Measurements from ENCODE around the gene FBXW8.

The FBXW8 gene

GRCh38 chr12:116891019-116891418 is 19.7 kb upstream of the FBXW8 start:
- Histone ChIP-seq H3K9me3 (ENCODE audit: control insufficient read depth, low read length) (peaks cover 5% of the 10 kb centered on the region), H3K36me3 (ENCODE audit: control insufficient read depth, insufficient read depth, low read length, severe bottlenecking) (no peaks in the 10 kb centered on the region), H3K4me1 (ENCODE audit: control insufficient read depth, insufficient read depth, low read length) (peaks cover 2% of the 10 kb centered on the region), H3K4me3 (ENCODE audit: low read length) (no peak overlapping the region), H3K9ac (ENCODE audit: low read length) (no peak overlapping the region), H3K27me3 (replicated peaks; ENCODE audit: control insufficient read depth, insufficient read depth, low read length) (peaks cover 17% of the 10 kb centered on the region)
- no peak for DNase-seq (ENCODE audit: low read depth)

DNA sequence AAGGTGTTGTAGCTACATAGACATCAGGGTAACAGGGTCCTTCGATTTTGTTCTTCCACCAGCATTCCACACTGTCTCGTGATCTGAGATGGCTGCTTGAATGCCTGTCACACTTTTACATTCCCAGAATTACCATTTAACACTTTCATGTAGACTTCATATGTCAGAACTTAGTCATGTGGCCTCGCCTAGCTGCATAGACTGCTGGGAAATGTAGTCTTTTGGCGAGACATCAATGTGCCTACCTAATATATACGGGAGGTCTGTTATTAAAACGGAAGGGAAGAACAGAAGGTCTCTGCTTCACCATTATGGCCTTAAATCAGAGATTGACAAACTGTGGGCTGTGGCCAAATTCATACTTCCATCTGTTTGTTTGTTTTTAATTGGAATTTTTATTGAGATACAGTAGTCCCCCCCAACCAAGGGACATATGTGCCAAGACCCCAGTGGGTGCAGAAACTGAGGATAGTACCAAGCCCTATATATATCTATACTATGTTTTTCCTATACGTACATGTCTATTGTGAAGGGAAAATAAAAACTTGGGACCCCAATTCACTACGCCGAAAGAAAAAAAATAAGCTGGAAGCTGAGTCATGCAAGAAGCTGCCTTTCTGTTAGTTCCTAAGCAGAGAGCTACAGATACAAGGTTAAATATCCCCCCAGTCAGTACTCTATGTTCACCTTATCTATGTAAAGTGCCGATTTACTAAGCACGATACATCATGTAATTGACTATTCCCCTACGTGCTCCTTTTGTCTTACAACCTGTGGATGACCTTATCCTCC is 18.2 kb upstream of the FBXW8 start:
- no peaks in the 10 kb centered on the region for H3K36me3 ChIP-seq (ENCODE audit: control insufficient read depth, insufficient read depth, low read length, severe bottlenecking)
- no peak overlapping the region for H3K4me3 ChIP-seq (ENCODE audit: low read length)
- no peak overlapping the region for H3K9ac ChIP-seq (ENCODE audit: low read length)
- H3K4me1 ChIP-seq (ENCODE audit: control insufficient read depth, insufficient read depth, low read length): peaks cover 2% of the 10 kb centered on the region
- H3K9me3 ChIP-seq (ENCODE audit: control insufficient read depth, low read length): peaks cover 8% of the 10 kb centered on the region
- DNase-seq (ENCODE audit: low read depth): no peak
- peaks cover 18% of the 10 kb centered on the region for H3K27me3 ChIP-seq (replicated peaks; ENCODE audit: control insufficient read depth, insufficient read depth, low read length)

DNA sequence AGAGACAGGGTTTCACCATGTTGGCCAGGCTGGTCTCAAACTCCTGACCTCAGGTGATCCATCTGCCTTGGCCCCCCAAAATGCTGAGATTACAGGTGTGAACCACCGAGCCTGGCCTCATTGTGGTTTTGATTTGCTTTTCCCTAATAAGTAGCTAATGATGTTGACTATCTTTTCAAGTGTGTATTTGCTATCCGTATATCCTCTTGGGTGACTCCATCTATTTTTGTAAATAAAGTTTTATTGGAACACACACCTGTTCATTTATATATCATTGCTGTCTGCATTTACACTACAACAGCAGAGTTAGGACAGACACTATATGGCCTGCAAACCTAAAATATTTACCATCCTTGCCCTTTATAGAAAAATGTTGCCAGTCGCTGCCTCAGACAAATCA is 15.8 kb upstream of the FBXW8 start:
- H3K9me3 ChIP-seq (ENCODE audit: control insufficient read depth, low read length): peaks cover 12% of the 10 kb centered on the region
- no peak overlapping the region for H3K9ac ChIP-seq (ENCODE audit: low read length)
- H3K4me1 ChIP-seq (ENCODE audit: control insufficient read depth, insufficient read depth, low read length): peaks cover 2% of the 10 kb centered on the region
- H3K4me3 ChIP-seq (ENCODE audit: low read length): no peak overlapping the region
- H3K36me3 ChIP-seq (ENCODE audit: control insufficient read depth, insufficient read depth, low read length, severe bottlenecking): no peaks in the 10 kb centered on the region
- H3K27me3 ChIP-seq (replicated peaks; ENCODE audit: control insufficient read depth, insufficient read depth, low read length): peaks cover 37% of the 10 kb centered on the region
- DNase-seq (ENCODE audit: low read depth): no peak

- Histone ChIP-seq H3K4me1 (ENCODE audit: control insufficient read depth, insufficient read depth, low read length) (peaks cover 2% of the 10 kb centered on the region), H3K9ac (ENCODE audit: low read length) (no peak overlapping the region), H3K9me3 (ENCODE audit: control insufficient read depth, low read length) (peaks cover 6% of the 10 kb centered on the region), H3K36me3 (ENCODE audit: control insufficient read depth, insufficient read depth, low read length, severe bottlenecking) (no peaks in the 10 kb centered on the region), H3K4me3 (ENCODE audit: low read length) (no peak overlapping the region), H3K27me3 (replicated peaks; ENCODE audit: control insufficient read depth, insufficient read depth, low read length) (peaks cover 41% of the 10 kb centered on the region)
- DNase-seq (ENCODE audit: low read depth): no peak
Observed at GRCh38 chr12:116896411-116896924, 14.3 kb upstream of the FBXW8 start.

DNA sequence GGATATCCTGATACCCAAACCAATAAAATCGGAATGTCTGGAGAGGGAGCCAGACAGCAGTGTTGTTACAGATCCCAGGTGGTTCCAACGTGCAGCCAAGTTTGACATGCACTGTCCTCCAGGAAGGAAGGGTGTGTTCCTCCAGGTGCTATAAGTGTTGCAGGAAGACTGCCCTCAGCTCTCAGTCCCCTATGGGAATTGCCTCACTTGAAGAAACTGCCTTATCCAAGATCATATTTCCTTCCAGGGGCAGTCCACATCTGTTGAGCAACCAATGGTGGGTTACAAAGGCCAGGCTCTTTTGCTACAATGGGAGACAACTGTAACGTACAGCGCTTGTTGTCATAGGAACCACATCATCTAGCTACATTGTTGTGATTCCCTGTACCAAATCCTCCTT is 13.3 kb upstream of the FBXW8 start:
- Histone ChIP-seq H3K9ac (ENCODE audit: low read length) (no peak overlapping the region), H3K36me3 (ENCODE audit: control insufficient read depth, insufficient read depth, low read length, severe bottlenecking) (no peaks in the 10 kb centered on the region), H3K27me3 (replicated peaks; ENCODE audit: control insufficient read depth, insufficient read depth, low read length) (peaks cover 46% of the 10 kb centered on the region), H3K9me3 (ENCODE audit: control insufficient read depth, low read length) (peaks cover 6% of the 10 kb centered on the region), H3K4me1 (ENCODE audit: control insufficient read depth, insufficient read depth, low read length) (peaks cover 2% of the 10 kb centered on the region), H3K4me3 (ENCODE audit: low read length) (no peak overlapping the region)
- DNase-seq (ENCODE audit: low read depth): no peak

GRCh38 chr12:116898669-116899068 is 12.1 kb upstream of the FBXW8 start:
- Histone ChIP-seq H3K4me1 (ENCODE audit: control insufficient read depth, insufficient read depth, low read length) (peaks cover 2% of the 10 kb centered on the region), H3K36me3 (ENCODE audit: control insufficient read depth, insufficient read depth, low read length, severe bottlenecking) (no peaks in the 10 kb centered on the region), H3K9me3 (ENCODE audit: control insufficient read depth, low read length) (peaks cover 6% of the 10 kb centered on the region), H3K9ac (ENCODE audit: low read length) (no peak overlapping the region), H3K27me3 (replicated peaks; ENCODE audit: control insufficient read depth, insufficient read depth, low read length) (peaks cover 46% of the 10 kb centered on the region), H3K4me3 (ENCODE audit: low read length) (no peak overlapping the region)
- no peak for DNase-seq (ENCODE audit: low read depth)

DNA sequence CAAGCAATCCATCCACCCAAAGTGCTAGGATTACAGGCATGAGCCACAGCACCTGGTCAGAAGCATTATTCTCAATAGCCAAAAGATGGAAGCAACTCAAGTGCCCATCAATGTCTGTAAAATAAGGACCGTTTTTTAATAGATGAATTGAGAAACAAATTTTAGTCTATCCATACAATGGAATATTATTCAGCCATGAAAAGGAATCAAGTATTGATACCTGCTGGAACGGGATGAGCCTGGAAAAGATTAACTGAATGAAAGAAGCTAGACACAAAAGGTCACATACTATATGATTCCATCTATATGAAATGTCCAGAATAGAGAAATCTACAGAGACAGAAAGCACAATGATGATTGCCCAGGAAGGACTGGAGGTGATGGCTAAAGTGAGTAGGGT is 9.1 kb upstream of the FBXW8 start:
- Histone ChIP-seq H3K4me1 (ENCODE audit: control insufficient read depth, insufficient read depth, low read length) (no peaks in the 10 kb centered on the region), H3K4me3 (ENCODE audit: low read length) (no peak overlapping the region), H3K27me3 (replicated peaks; ENCODE audit: control insufficient read depth, insufficient read depth, low read length) (peaks cover 45% of the 10 kb centered on the region), H3K9me3 (ENCODE audit: control insufficient read depth, low read length) (peaks cover 6% of the 10 kb centered on the region), H3K36me3 (ENCODE audit: control insufficient read depth, insufficient read depth, low read length, severe bottlenecking) (no peaks in the 10 kb centered on the region), H3K9ac (ENCODE audit: low read length) (no peak overlapping the region)
- DNase-seq (ENCODE audit: low read depth): no peak

DNA sequence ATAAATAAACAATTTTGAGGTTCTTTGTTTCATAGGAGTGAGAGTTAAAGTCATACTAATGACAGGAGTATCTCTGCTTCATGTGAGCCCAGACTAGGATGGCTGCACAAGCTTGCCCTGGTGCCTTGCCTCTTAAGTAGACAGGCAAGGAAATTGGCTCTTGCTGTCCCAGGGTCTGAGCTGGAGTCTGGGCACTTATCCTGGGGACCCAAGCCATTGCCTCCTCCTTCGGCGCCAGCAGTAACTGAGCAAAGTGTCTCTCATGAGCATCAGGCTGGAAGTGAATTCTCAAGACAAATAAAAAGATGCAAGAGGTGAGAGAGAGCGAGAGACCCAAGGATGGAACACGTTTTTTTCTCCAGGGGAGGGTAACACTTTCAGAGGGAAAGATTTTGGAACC is 6.9 kb upstream of the FBXW8 start:
- Histone ChIP-seq H3K36me3 (ENCODE audit: control insufficient read depth, insufficient read depth, low read length, severe bottlenecking) (no peaks in the 10 kb centered on the region), H3K9ac (ENCODE audit: low read length) (no peak overlapping the region), H3K27me3 (replicated peaks; ENCODE audit: control insufficient read depth, insufficient read depth, low read length) (peaks cover 34% of the 10 kb centered on the region), H3K4me3 (ENCODE audit: low read length) (no peak overlapping the region), H3K9me3 (ENCODE audit: control insufficient read depth, low read length) (no peaks in the 10 kb centered on the region), H3K4me1 (ENCODE audit: control insufficient read depth, insufficient read depth, low read length) (no peaks in the 10 kb centered on the region)
- no peak for DNase-seq (ENCODE audit: low read depth)

DNA sequence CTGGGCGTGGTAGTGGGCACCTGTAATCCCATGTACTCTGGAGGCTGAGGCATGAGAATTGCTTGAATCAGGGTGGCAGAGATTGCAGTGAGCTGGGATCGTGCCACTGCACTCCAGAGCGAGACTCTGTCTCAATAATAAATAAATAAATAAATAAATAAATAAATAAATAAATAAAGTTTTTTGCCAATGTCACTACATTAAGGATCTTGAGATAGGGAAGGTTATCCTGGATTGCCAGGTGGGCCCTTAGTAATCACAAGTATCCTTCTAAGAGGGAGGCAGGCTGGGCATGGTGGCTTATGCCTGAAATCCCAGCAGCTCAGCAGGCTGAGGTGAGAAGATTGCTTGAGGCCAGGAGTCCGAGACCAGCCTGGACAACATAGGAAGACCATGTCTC is 4.5 kb upstream of the FBXW8 start:
- H3K4me3 ChIP-seq (ENCODE audit: low read length): no peak overlapping the region
- no peaks in the 10 kb centered on the region for H3K9me3 ChIP-seq (ENCODE audit: control insufficient read depth, low read length)
- H3K27me3 ChIP-seq (replicated peaks; ENCODE audit: control insufficient read depth, insufficient read depth, low read length): peaks cover 14% of the 10 kb centered on the region
- H3K36me3 ChIP-seq (ENCODE audit: control insufficient read depth, insufficient read depth, low read length, severe bottlenecking): no peaks in the 10 kb centered on the region
- no peak for DNase-seq (ENCODE audit: low read depth)
- no peaks in the 10 kb centered on the region for H3K4me1 ChIP-seq (ENCODE audit: control insufficient read depth, insufficient read depth, low read length)
- H3K9ac ChIP-seq (ENCODE audit: low read length): no peak overlapping the region

GRCh38 chr12:116910280-116910644 is 488 bp upstream of the FBXW8 start:
- Histone ChIP-seq H3K4me1 (ENCODE audit: control insufficient read depth, insufficient read depth, low read length) (peaks cover 6% of the 10 kb centered on the region), H3K27me3 (replicated peaks; ENCODE audit: control insufficient read depth, insufficient read depth, low read length) (peaks cover 4% of the 10 kb centered on the region), H3K4me3 (ENCODE audit: low read length) (peak overlapping the region; percentile 87), H3K9me3 (ENCODE audit: control insufficient read depth, low read length) (no peaks in the 10 kb centered on the region), H3K36me3 (ENCODE audit: control insufficient read depth, insufficient read depth, low read length, severe bottlenecking) (no peaks in the 10 kb centered on the region), H3K9ac (ENCODE audit: low read length) (peak overlapping the region; percentile 93)
- DNase-seq (ENCODE audit: low read depth): no peak

GRCh38 chr12:116915326-116915725 is 4.6 kb downstream of the FBXW8 start:
- Histone ChIP-seq H3K27me3 (replicated peaks; ENCODE audit: control insufficient read depth, insufficient read depth, low read length) (no peaks in the 10 kb centered on the region), H3K4me3 (ENCODE audit: low read length) (no peak overlapping the region), H3K36me3 (ENCODE audit: control insufficient read depth, insufficient read depth, low read length, severe bottlenecking) (no peaks in the 10 kb centered on the region), H3K4me1 (ENCODE audit: control insufficient read depth, insufficient read depth, low read length) (peaks cover 20% of the 10 kb centered on the region), H3K9me3 (ENCODE audit: control insufficient read depth, low read length) (no peaks in the 10 kb centered on the region), H3K9ac (ENCODE audit: low read length) (no peak overlapping the region)
- DNase-seq (ENCODE audit: low read depth): no peak

DNA sequence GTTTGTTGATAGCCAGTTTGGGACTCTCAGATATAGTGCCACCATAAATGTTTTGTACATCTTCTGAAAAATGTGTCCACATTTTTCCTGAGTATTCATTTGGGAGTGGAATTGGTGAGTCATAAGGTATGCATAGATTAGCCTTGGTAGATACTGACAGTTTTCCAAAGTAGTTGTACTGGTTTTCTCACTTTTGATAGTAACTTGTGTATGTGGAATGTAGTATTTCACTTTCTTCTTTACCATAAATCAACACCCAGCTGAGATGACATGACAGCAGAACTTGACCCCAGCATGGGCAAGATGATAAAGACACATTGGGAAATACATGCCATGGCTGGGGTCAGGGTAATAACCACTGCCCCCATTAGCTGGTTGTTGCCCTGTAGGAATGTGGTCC is 5.4 kb downstream of the FBXW8 start:
- DNase-seq (ENCODE audit: low read depth): peak; percentile 41
- H3K4me3 ChIP-seq (ENCODE audit: low read length): no peak overlapping the region
- H3K27me3 ChIP-seq (replicated peaks; ENCODE audit: control insufficient read depth, insufficient read depth, low read length): no peaks in the 10 kb centered on the region
- H3K9me3 ChIP-seq (ENCODE audit: control insufficient read depth, low read length): no peaks in the 10 kb centered on the region
- no peak overlapping the region for H3K9ac ChIP-seq (ENCODE audit: low read length)
- H3K4me1 ChIP-seq (ENCODE audit: control insufficient read depth, insufficient read depth, low read length): peaks cover 24% of the 10 kb centered on the region
- H3K36me3 ChIP-seq (ENCODE audit: control insufficient read depth, insufficient read depth, low read length, severe bottlenecking): no peaks in the 10 kb centered on the region
